Stimulated activated CD4-positive, alpha-beta T cell treated with anti-CD3 and anti-CD28 coated beads, TNF-alpha, amount 100 ng/mL, for 24 hours (primary cell): ENCODE data around the gene KCNMA1.
"Not testable (repeated sequence)": the region's sequence is repeated elsewhere in the genome, so short reads cannot be mapped to it uniquely, and the experiment has no call there.

Experiments
- DNase-seq, 3 experiments: peaks; one replicate each; pipeline ENCODE4 v3.0.0-alpha.2; 2020; ENCODE audit warnings: low read depth in 3 of 3

Gene KCNMA1

GRCh38 chr10:77605466-77605865, 32.1 kb downstream of the KCNMA1 start:
- DNase-seq: no peak

- DNase-seq: no peak
Measured at GRCh38 chr10:77604941-77605351, 32.7 kb downstream of the KCNMA1 start.

- DNase-seq: no peak
Measured at GRCh38 chr10:77604063-77604462, 33.5 kb downstream of the KCNMA1 start.

- no peak for DNase-seq
Measured at GRCh38 chr10:77603534-77603927, 34.1 kb downstream of the KCNMA1 start.

GRCh38 chr10:77602913-77603533, 34.6 kb downstream of the KCNMA1 start:
- DNase-seq: no peak

- DNase-seq: no peak
Measured at GRCh38 chr10:77602231-77602912, 35.2 kb downstream of the KCNMA1 start.

GRCh38 chr10:77601488-77601887, 36.1 kb downstream of the KCNMA1 start:
- DNase-seq: no peak

- no peak for DNase-seq
Measured at GRCh38 chr10:77600640-77601039, 37.0 kb downstream of the KCNMA1 start.

- no peak for DNase-seq
Measured at GRCh38 chr10:77599651-77600050, 38.0 kb downstream of the KCNMA1 start.

GRCh38 chr10:77598606-77599005, 39.0 kb downstream of the KCNMA1 start:
- no peak for DNase-seq

GRCh38 chr10:77597560-77597959, 40.0 kb downstream of the KCNMA1 start:
- DNase-seq: no peak

GRCh38 chr10:77594471-77594783, 43.2 kb downstream of the KCNMA1 start:
- no peak for DNase-seq

- DNase-seq: no peak
Measured at GRCh38 chr10:77593771-77594470, 43.7 kb downstream of the KCNMA1 start.

- DNase-seq: no peak
Measured at GRCh38 chr10:77592946-77593636, 44.5 kb downstream of the KCNMA1 start.

- no peak for DNase-seq
Measured at GRCh38 chr10:77592510-77592909, 45.1 kb downstream of the KCNMA1 start.

- DNase-seq: no peak
Measured at GRCh38 chr10:77591238-77591880, 46.2 kb downstream of the KCNMA1 start.

- DNase-seq: no peak
Measured at GRCh38 chr10:77590344-77591237, 47.0 kb downstream of the KCNMA1 start.

- DNase-seq: not testable (repeated sequence)
Measured at GRCh38 chr10:77589703-77590102, 47.9 kb downstream of the KCNMA1 start.

GRCh38 chr10:77588886-77589285, 48.7 kb downstream of the KCNMA1 start:
- no peak for DNase-seq

GRCh38 chr10:77587416-77587790, 50.2 kb downstream of the KCNMA1 start:
- DNase-seq: no peak
